LHCN-M2 (cell line): ENCODE data around the gene PPARA. TPM values are rescaled to one million over a fixed set of nuclear protein-coding genes. Genes with fewer than 3 reads are reported as not detected.

Experiments used
- DNase-seq: peaks from one replicate; pipeline ENCODE4 v3.0.0-alpha.2; 2012; ENCODE audit warnings: low read depth
- total RNA-seq: library from RNA; depleted of rRNA; stranded (reverse); fragments of >200 nt; gene quantifications from 2 replicates; pipeline ENCODE4 v1.2.3, GENCODE V29; 2014

The PPARA gene
- total RNA-seq, 1 experiment from 2014 or later, result 6.3 TPM

GRCh38 chr22:46203601-46203980 is 53.3 kb downstream of the PPARA start:
- no peak for DNase-seq

GRCh38 chr22:46209262-46209661 is 58.9 kb downstream of the PPARA start:
- no peak for DNase-seq

- no peak for DNase-seq
Observed at GRCh38 chr22:46212195-46212594, 61.9 kb downstream of the PPARA start.

GRCh38 chr22:46213052-46213451 is 62.7 kb downstream of the PPARA start:
- peak; percentile 4 for DNase-seq

- DNase-seq, result no peak
Observed at GRCh38 chr22:46214149-46214548, 63.8 kb downstream of the PPARA start.

- DNase-seq, result no peak
Observed at GRCh38 chr22:46214616-46215015, 64.3 kb downstream of the PPARA start.

GRCh38 chr22:46219636-46220035 is 69.3 kb downstream of the PPARA start:
- no peak for DNase-seq

- no peak for DNase-seq
Observed at GRCh38 chr22:46220921-46221320, 70.6 kb downstream of the PPARA start.

- no peak for DNase-seq
Observed at GRCh38 chr22:46224044-46224897, 73.9 kb downstream of the PPARA start.

GRCh38 chr22:46224898-46225290 is 74.6 kb downstream of the PPARA start:
- no peak for DNase-seq

- no peak for DNase-seq
Observed at GRCh38 chr22:46225631-46226030, 75.3 kb downstream of the PPARA start.

- no peak for DNase-seq
Observed at GRCh38 chr22:46226577-46226976, 76.3 kb downstream of the PPARA start.

- no peak for DNase-seq
Observed at GRCh38 chr22:46229701-46230100, 79.4 kb downstream of the PPARA start.

GRCh38 chr22:46230262-46230901 is 80.1 kb downstream of the PPARA start:
- DNase-seq, result no peak

- DNase-seq, result peak; percentile 96
Observed at GRCh38 chr22:46233231-46233630, 82.9 kb downstream of the PPARA start.

- no peak for DNase-seq
Observed at GRCh38 chr22:46234969-46235368, 84.6 kb downstream of the PPARA start.

GRCh38 chr22:46237453-46238124 is 87.3 kb downstream of the PPARA start:
- no peak for DNase-seq

- no peak for DNase-seq
Observed at GRCh38 chr22:46238541-46238940, 88.2 kb downstream of the PPARA start.

- DNase-seq, result no peak
Observed at GRCh38 chr22:46239261-46240048, 89.1 kb downstream of the PPARA start.

- DNase-seq, result no peak
Observed at GRCh38 chr22:46240073-46240472, 89.7 kb downstream of the PPARA start.

GRCh38 chr22:46240506-46240905 is 90.2 kb downstream of the PPARA start:
- DNase-seq, result no peak

- DNase-seq, result no peak
Observed at GRCh38 chr22:46240907-46241306, 90.6 kb downstream of the PPARA start.
